Karpas-422 (cell line): Measurements from ENCODE around the gene PDE8B. TPM values are rescaled to one million over a fixed set of nuclear protein-coding genes. Genes with fewer than 3 reads are reported as not detected.

Experiments
- DNase-seq: peaks from one replicate; pipeline ENCODE4 v3.0.0-alpha.2; 2015
- H2AFZ ChIP-seq: fragments of 200-600 bp; sonication (generic); 2 replicates; pipeline ENCODE4 v1.6.1; 2014; ENCODE audit warnings: antibody characterized with exemption, low read length, mixed read lengths
- H3K27ac ChIP-seq: fragments of 200-600 bp; sonication (generic); 2 replicates; pipeline ENCODE4 v1.5.1; 2014; ENCODE audit warnings: mild to moderate bottlenecking, low read length, moderate library complexity
- H3K27me3 ChIP-seq: fragments of 200-600 bp; sonication (generic); 2 replicates; pipeline ENCODE4 v1.6.1; 2014; ENCODE audit warnings: low read length, mixed read lengths
- H3K36me3 ChIP-seq: fragments of 200-600 bp; sonication (generic); 2 replicates; pipeline ENCODE4 v1.6.1; 2014; ENCODE audit warnings: low read length, mixed read lengths; ENCODE audit not compliant: insufficient read depth
- H3K4me1 ChIP-seq: fragments of 200-600 bp; sonication (generic); 2 replicates; pipeline ENCODE4 v1.6.1; 2014; ENCODE audit warnings: mild to moderate bottlenecking, low read length, mixed read lengths
- H3K4me2 ChIP-seq: fragments of 200-600 bp; sonication (generic); 2 replicates; pipeline ENCODE4 v1.6.1; 2014; ENCODE audit warnings: low read length, low read depth, mild to moderate bottlenecking; ENCODE audit not compliant: poor library complexity, severe bottlenecking
- H3K4me3 ChIP-seq: fragments of 200-600 bp; sonication (generic); 2 replicates; pipeline ENCODE4 v1.5.1; 2014; ENCODE audit warnings: mild to moderate bottlenecking, antibody characterized with exemption, low read length, mixed read lengths
- H3K79me2 ChIP-seq: fragments of 200-600 bp; sonication (generic); 2 replicates; pipeline ENCODE4 v1.6.1; 2014; ENCODE audit warnings: mild to moderate bottlenecking, low read length, mixed read lengths
- H3K9ac ChIP-seq: fragments of 200-600 bp; sonication (generic); 2 replicates; pipeline ENCODE4 v1.6.0; 2014; ENCODE audit warnings: low read length
- H3K9me2 ChIP-seq: fragments of 200-600 bp; sonication (generic), shearing (Covaris generic); replicated peaks from 2 replicates; pipeline ENCODE4 v1.6.0; 2014; ENCODE audit warnings: mild to moderate bottlenecking, low read length, moderate library complexity; ENCODE audit not compliant: insufficient read depth
- H3K9me3 ChIP-seq: fragments of 300-700, 200-600 bp; sonication (generic); 2 replicates; pipeline ENCODE4 v1.6.1; 2014; ENCODE audit warnings: low read length, mixed read lengths
- H4K20me1 ChIP-seq: fragments of 200-600 bp; sonication (generic); 2 replicates; pipeline ENCODE4 v1.6.1; 2014; ENCODE audit warnings: mild to moderate bottlenecking, antibody characterized with exemption, low read length, low read depth; ENCODE audit not compliant: insufficient read depth
- total RNA-seq: library from RNA; depleted of rRNA; stranded (reverse); fragments of >200 nt; shearing (Covaris generic); gene quantifications from 2 replicates; pipeline ENCODE4 v1.2.3, GENCODE V29; 2014; ENCODE audit warnings: low replicate concordance

PDE8B gene
- total RNA-seq, 1 experiment from 2014 or later: 0.15 TPM

DNA sequence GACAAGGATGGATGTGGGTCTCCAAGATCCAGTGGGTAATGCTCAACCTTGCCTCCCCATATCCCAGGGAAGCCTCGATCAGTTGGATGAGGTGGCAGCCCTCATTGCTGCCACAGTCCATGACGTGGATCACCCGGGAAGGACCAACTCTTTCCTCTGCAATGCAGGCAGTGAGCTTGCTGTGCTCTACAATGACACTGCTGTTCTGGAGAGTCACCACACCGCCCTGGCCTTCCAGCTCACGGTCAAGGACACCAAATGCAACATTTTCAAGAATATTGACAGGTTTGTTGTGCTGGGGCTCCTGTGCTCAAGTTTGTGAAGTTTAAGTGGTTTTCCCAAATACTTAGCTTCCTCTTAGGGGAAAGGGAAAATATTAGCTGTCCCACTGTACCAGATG lies 207.7 kb downstream of the PDE8B start:
- no peaks in the 10 kb centered on the region for H4K20me1 ChIP-seq
- H3K4me1 ChIP-seq: no peaks in the 10 kb centered on the region
- H3K9me2 ChIP-seq: no peaks in the 10 kb centered on the region
- H2AFZ ChIP-seq: no peak overlapping the region
- H3K4me2 ChIP-seq: no peak overlapping the region
- no peak overlapping the region for H3K9ac ChIP-seq
- H3K27me3 ChIP-seq: no peaks in the 10 kb centered on the region
- H3K79me2 ChIP-seq: no peaks in the 10 kb centered on the region
- H3K36me3 ChIP-seq: no peaks in the 10 kb centered on the region
- no peak overlapping the region for H3K4me3 ChIP-seq
- DNase-seq: no peak
- no peaks in the 10 kb centered on the region for H3K9me3 ChIP-seq
- no peak overlapping the region for H3K27ac ChIP-seq

DNA sequence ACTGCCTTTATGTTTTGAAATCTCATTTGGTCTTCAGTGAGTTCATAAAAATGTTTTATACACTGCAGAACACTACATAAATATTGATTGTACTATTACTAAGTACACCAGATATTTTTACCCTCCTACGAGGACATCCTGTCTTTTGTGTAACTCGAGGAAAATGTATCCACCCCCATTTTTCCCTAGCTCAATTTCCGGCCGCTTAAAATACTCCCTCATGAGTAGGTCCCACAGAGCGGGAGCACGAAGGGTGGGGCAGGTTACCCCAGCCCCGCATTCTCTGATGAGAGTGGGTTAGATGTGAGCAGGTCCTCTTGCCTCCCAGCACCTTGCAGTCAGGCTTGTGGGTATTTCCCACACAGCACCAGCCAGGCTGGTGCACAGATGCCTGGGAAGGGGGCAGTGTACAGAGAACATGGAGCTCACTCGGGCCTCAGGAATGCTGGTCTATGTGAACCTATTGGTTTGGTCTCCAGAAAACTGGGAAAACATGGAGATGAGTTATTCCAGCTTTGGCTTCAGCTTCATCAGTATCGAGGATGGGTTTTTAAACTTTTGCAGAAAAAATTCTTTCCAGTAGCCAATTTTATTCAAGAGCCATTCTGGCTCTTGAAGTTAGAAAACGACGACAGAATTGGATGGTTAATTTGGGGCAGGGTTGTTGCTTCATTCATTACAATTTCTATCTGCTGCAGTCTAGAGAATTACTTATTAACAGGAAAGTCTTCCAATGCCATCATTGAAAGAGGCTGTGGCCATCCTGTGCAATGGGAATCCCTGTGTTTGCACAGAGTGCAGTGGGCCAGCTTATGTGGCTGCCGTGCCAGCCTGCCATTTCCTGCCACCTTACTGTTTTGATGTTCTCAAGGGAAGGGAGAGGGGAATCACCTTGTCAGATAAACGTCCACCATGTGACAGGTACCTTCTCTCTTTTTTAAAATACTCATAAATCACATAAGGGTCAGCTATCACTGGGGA lies 208.4 kb downstream of the PDE8B start:
- Histone ChIP-seq H3K4me2 (no peak overlapping the region), H2AFZ (no peak overlapping the region), H3K9me2 (no peaks in the 10 kb centered on the region), H3K27ac (no peak overlapping the region), H3K27me3 (no peaks in the 10 kb centered on the region), H3K9me3 (no peaks in the 10 kb centered on the region), H4K20me1 (no peaks in the 10 kb centered on the region), H3K4me3 (no peak overlapping the region), H3K4me1 (no peaks in the 10 kb centered on the region), H3K36me3 (no peaks in the 10 kb centered on the region), H3K79me2 (no peaks in the 10 kb centered on the region), H3K9ac (no peak overlapping the region)
- no peak for DNase-seq

DNA sequence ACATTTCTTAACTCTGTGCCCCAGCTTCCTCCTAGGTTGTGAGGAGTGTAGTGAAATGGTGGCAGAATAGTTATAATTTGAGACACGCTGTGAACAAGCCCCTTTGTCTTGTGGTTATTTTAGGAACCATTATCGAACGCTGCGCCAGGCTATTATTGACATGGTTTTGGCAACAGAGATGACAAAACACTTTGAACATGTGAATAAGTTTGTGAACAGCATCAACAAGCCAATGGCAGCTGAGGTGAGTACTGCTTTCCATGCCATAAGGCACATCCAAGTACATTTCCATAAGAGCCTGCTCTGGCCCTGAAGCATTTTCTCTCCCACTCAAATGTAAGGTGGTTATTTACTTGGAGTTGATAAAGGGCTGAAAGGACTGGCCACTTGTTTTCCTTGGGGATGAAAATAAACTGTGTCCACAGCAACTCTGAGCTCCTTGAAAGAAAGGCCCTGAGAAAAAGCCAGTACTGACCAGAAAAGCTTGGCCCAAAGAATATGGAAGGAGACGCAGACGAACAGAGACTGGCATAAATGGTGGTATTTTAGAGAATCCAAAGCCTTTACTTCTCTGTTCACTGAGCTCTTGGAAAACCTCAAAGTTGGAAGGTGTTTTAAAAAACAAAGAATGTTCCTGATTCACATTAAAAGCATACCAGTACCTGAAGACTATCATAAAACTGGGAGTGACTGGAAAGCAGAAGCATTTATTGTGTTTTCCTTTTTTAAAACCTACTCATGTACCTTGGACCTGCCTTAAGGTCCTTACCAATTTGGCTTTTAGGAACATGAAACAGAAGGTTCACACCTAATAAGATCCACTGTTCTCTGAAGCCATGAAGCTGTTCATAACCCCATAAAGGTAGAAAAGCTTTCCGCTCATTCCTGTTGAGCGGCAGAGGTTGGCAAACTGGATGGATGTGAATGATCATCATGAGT lies 209.4 kb downstream of the PDE8B start:
- no peak overlapping the region for H3K27ac ChIP-seq
- no peaks in the 10 kb centered on the region for H3K9me2 ChIP-seq
- H3K9ac ChIP-seq: no peak overlapping the region
- H3K4me1 ChIP-seq: no peaks in the 10 kb centered on the region
- H3K79me2 ChIP-seq: no peaks in the 10 kb centered on the region
- no peaks in the 10 kb centered on the region for H3K27me3 ChIP-seq
- no peaks in the 10 kb centered on the region for H4K20me1 ChIP-seq
- H3K4me3 ChIP-seq: no peak overlapping the region
- no peaks in the 10 kb centered on the region for H3K36me3 ChIP-seq
- no peak overlapping the region for H2AFZ ChIP-seq
- H3K4me2 ChIP-seq: no peak overlapping the region
- no peaks in the 10 kb centered on the region for H3K9me3 ChIP-seq
- DNase-seq: no peak

DNA sequence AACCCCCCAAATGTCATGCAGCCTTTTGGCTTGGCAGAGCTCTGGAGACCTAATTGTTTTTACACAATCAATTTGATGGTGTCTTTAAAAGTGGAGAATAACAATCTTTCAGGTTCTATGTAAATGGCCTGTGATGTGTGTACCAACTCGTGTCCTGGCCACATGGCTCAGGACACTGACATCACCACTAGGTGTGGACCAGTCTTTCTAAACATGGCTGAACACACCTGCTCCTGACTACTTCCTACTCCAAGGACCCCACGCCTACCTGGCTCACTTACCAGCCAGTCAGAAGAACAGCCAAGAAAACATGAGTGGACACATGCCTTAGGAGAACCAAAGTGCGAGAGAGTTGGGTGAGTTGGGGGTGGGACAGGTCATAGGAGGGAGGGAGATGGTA lies 210.5 kb downstream of the PDE8B start:
- H4K20me1 ChIP-seq: no peaks in the 10 kb centered on the region
- H3K27ac ChIP-seq: no peak overlapping the region
- H3K4me1 ChIP-seq: no peaks in the 10 kb centered on the region
- H3K9me2 ChIP-seq: no peaks in the 10 kb centered on the region
- no peaks in the 10 kb centered on the region for H3K9me3 ChIP-seq
- no peak overlapping the region for H3K4me2 ChIP-seq
- no peaks in the 10 kb centered on the region for H3K79me2 ChIP-seq
- H3K27me3 ChIP-seq: no peaks in the 10 kb centered on the region
- no peaks in the 10 kb centered on the region; the same call in 1 of the 2 replicates for H3K36me3 ChIP-seq
- H3K9ac ChIP-seq: no peak overlapping the region
- no peak overlapping the region for H2AFZ ChIP-seq
- no peak for DNase-seq
- H3K4me3 ChIP-seq: no peak overlapping the region

DNA sequence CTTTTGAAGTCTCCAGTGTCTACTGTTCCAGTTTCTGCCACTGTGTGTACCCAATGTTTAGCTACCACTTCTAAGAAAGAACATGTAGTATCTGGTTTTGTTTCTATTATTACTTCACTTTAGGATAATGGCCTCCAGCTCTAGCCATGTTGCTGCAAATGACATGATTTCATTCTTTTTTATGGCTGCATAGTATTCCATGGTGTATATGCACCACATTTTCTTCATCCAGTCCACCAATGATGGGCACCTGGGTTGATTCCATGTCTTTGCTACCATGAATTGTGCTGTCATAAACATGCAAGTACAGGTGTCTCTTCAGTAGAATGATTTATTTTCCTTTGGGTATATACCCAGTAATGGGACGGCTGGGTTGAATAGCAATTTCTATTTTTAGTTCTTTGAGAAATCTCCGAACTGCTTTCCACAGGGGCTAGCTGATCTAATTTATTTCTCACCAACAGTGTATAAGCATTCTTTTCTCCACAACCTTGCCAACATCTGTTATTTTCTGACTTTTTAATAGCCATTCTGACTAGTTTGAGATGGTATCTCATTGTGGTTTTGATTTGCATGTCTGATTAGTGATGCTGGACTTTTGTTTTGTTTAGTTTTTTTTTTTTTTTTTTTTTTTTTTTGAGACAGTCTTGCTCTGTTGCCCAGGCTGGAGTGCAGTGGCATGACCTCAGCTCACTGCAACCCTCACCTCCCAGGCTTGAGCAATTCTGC lies 212.7 kb downstream of the PDE8B start:
- H3K9me3 ChIP-seq: no peaks in the 10 kb centered on the region
- no peak overlapping the region for H2AFZ ChIP-seq
- H3K36me3 ChIP-seq: peaks cover 10% of the 10 kb centered on the region
- H3K4me1 ChIP-seq: no peaks in the 10 kb centered on the region
- H3K27ac ChIP-seq: no peak overlapping the region
- no peak overlapping the region for H3K4me3 ChIP-seq
- H3K4me2 ChIP-seq: no peak overlapping the region
- H3K27me3 ChIP-seq: no peaks in the 10 kb centered on the region
- H3K9ac ChIP-seq: no peak overlapping the region
- no peaks in the 10 kb centered on the region for H4K20me1 ChIP-seq
- no peak for DNase-seq
- no peaks in the 10 kb centered on the region for H3K9me2 ChIP-seq
- no peaks in the 10 kb centered on the region for H3K79me2 ChIP-seq

DNA sequence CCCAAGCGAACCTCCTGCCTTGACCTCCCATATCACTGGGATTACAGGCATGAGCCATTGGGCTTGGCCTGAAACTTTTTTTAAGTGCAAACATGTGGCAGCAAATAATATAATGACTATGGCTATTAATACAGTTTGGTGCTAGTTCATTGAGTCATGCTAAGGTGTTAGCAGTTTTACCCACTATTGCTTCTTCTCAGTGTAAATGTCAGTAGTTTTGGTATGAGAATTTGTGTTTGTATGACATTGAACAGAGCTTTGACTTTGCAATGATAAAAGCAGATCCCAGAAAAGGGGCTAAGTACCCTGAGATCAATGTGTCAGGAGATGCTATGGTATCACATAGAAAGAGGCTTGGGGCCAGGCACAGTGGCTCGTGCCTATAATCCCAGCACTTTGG lies 214.4 kb downstream of the PDE8B start:
- Histone ChIP-seq H3K4me3 (no peak overlapping the region), H3K9ac (no peak overlapping the region), H3K9me2 (no peaks in the 10 kb centered on the region), H3K27me3 (no peaks in the 10 kb centered on the region), H3K9me3 (no peaks in the 10 kb centered on the region), H2AFZ (no peak overlapping the region), H3K79me2 (no peaks in the 10 kb centered on the region), H3K27ac (no peak overlapping the region), H3K36me3 (peaks cover 15% of the 10 kb centered on the region), H4K20me1 (no peaks in the 10 kb centered on the region), H3K4me2 (no peak overlapping the region), H3K4me1 (no peaks in the 10 kb centered on the region)
- no peak for DNase-seq

DNA sequence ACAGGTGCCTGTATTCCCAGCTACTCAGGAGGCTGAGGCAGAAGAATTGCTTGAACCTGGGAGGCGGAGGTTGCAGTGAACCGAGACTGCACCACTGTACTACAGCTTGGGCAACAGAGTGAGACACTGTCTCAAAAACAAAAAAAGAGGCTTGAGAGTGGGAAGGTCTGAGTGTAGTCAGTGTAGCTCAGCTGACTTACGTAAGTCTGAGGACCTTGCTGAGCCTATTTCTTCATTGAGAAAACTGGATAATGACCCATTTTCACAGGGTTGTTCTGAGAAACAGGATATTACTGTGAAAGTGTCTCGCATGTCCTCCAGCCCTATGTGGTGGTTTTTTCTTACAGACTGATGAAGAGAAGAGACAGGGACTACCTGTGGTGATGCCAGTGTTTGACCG lies 214.9 kb downstream of the PDE8B start:
- Histone ChIP-seq H3K27me3 (no peaks in the 10 kb centered on the region), H3K9me3 (no peaks in the 10 kb centered on the region), H3K27ac (no peak overlapping the region), H3K79me2 (no peaks in the 10 kb centered on the region), H3K4me3 (no peak overlapping the region), H4K20me1 (no peaks in the 10 kb centered on the region), H2AFZ (no peak overlapping the region), H3K36me3 (peaks cover 18% of the 10 kb centered on the region), H3K4me2 (no peak overlapping the region), H3K9ac (no peak overlapping the region), H3K4me1 (no peaks in the 10 kb centered on the region), H3K9me2 (no peaks in the 10 kb centered on the region)
- DNase-seq: no peak
